ENCODE results near the gene P2RX3. TPM values are rescaled to one million over a fixed set of nuclear protein-coding genes. Genes with fewer than 3 reads are reported as not detected.

Gene P2RX3
- total RNA-seq, 4 donors from 2014 or later, result not detected

GRCh38 chr11:57303280-57303989 lies 34.7 kb upstream of the P2RX3 start:
- TF ChIP-seq POLR2A (IDR thresholded peaks at IDR 0.05), result no peak
- TF ChIP-seq CTCF (IDR thresholded peaks at IDR 0.05), result no peak
- Histone ChIP-seq H3K27ac (peak overlapping the region; percentile 75 to 100 (median 85)), H3K9me3 (peaks cover 0 to 26% (median 14%) of the 10 kb centered on the region in 3 donors), H3K36me3 (peaks cover 50 to 76% (median 54%) of the 10 kb centered on the region in 3 donors), H3K4me1 (peaks cover 28 to 59% (median 49%) of the 10 kb centered on the region in 3 donors), H3K4me3 (peak overlapping the region in 1 of 4 donors; percentile 38), H3K27me3 (no peaks in the 10 kb centered on the region)
- 79 to 80% methylated on average over 8 to 17 of the region's 17 CpGs for WGBS, 2 donors
- DNase-seq, result no peak
- intact Hi-C loops (cut with DNase I), result no loop called here

GRCh38 chr11:57303990-57304579 lies 34.1 kb upstream of the P2RX3 start:
- 51 to 69% methylated on average over 6 to 7 of the region's 8 CpGs for WGBS, 2 donors
- H3K4me3 ChIP-seq, result peak overlapping the region in 1 of 4 donors; percentile 38
- peaks cover 0 to 20% (median 12%) of the 10 kb centered on the region in 3 donors for H3K9me3 ChIP-seq
- DNase-seq, result no peak
- H3K36me3 ChIP-seq, result peaks cover 47 to 76% (median 51%) of the 10 kb centered on the region in 3 donors
- peak overlapping the region; percentile 75 to 100 (median 85) for H3K27ac ChIP-seq
- H3K27me3 ChIP-seq, result no peaks in the 10 kb centered on the region
- peaks cover 32 to 65% (median 56%) of the 10 kb centered on the region in 3 donors for H3K4me1 ChIP-seq
- no peak for TF ChIP-seq CTCF (IDR thresholded peaks at IDR 0.05)
- no peak for TF ChIP-seq POLR2A (IDR thresholded peaks at IDR 0.05)
- intact Hi-C loops (cut with DNase I), result no loop called here

GRCh38 chr11:57305523-57305922 lies 32.6 kb upstream of the P2RX3 start:
- Histone ChIP-seq H3K27me3 (no peaks in the 10 kb centered on the region), H3K9me3 (peaks cover 0 to 5% (median 0%) of the 10 kb centered on the region in 3 donors), H3K36me3 (peaks cover 37 to 74% (median 42%) of the 10 kb centered on the region in 3 donors), H3K4me1 (peaks cover 40 to 80% (median 70%) of the 10 kb centered on the region in 3 donors), H3K4me3 (no peak overlapping the region), H3K27ac (peak overlapping the region; percentile 68 to 100 (median 84))
- 85 to 91% methylated on average over 7 to 8 of the region's 8 CpGs for WGBS, 2 donors
- no peak for DNase-seq
- no peak for TF ChIP-seq CTCF (IDR thresholded peaks at IDR 0.05)
- no peak for TF ChIP-seq POLR2A (IDR thresholded peaks at IDR 0.05)
- intact Hi-C loops (cut with DNase I), result no loop called here

- H3K36me3 ChIP-seq, result peaks cover 29 to 66% (median 34%) of the 10 kb centered on the region in 3 donors
- H3K27ac ChIP-seq, result peak overlapping the region; percentile 44 to 100 (median 86)
- no peaks in the 10 kb centered on the region for H3K9me3 ChIP-seq
- intact Hi-C loops (cut with DNase I), result no loop called here
- WGBS, 2 donors, result 65 to 71% methylated on average over 14 to 15 of the region's 15 CpGs
- H3K4me3 ChIP-seq, result peak overlapping the region in 2 of 4 donors; percentile 3 to 29
- TF ChIP-seq CTCF (IDR thresholded peaks at IDR 0.05) (no peak), POLR2A (IDR thresholded peaks at IDR 0.05) (no peak)
- DNase-seq, result no peak
- peaks cover 43 to 88% (median 72%) of the 10 kb centered on the region in 3 donors for H3K4me1 ChIP-seq
- no peaks in the 10 kb centered on the region for H3K27me3 ChIP-seq
Measured at GRCh38 chr11:57306161-57306876, 31.8 kb upstream of the P2RX3 start.
